ENCODE data around the gene NATD1.

DNA sequence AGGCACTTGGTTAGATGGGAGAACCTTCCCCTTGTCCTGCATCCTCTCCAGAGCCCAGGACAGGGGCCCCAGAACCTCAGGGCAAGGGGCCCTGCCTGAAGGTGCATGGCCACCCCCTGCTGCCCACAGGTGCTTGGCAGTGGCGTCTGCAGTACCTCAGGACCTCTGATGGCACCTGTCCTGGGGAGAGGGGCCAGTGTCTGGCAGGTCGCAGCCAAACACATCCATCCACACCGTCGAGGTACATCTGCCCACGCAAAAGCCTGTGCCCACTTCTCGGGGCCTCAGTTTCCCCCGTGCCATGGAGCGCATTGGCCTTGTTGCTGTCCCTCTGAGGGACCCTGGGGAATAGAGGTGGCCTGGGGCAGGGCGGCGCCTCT lies 40.6 kb upstream of the NATD1 start:
- TF ChIP-seq CTCF (IDR thresholded peaks at IDR 0.05; ENCODE audit: low read depth, low read length, missing input control) (no peak), RAD21 (IDR thresholded peaks at IDR 0.05) (no peak), MAX (IDR thresholded peaks at IDR 0.05) (no peak), JUND (IDR thresholded peaks at IDR 0.05) (no peak), ATF3 (IDR thresholded peaks at IDR 0.05) (no peak)

Measured in liver (tissue), 3 donors.